ENCODE results near the gene CACNA1D. TPM values are rescaled to one million over a fixed set of nuclear protein-coding genes. Genes with fewer than 3 reads are reported as not detected.

The CACNA1D gene
- total and polyA plus RNA-seq, 9 of the 15 experiments (the other 6 are each of a cell fraction or from before 2014, with no cell fraction given): 0.29 TPM; not detected in 8

- in situ Hi-C loops (cut with MboI): no loop called here
- CTCF ChIA-PET (ENCODE audit: low intra/inter-chr PET ratio): no interaction called here
Measured at GRCh38 chr3:53502737-53503136, 8.3 kb downstream of the CACNA1D start.

More at GRCh38 chr3:53502737-53503136, 8.3 kb downstream of the CACNA1D start:
- no TSS peak for BruUV-seq (replicated peaks)
- POLR2A ChIA-PET: interaction anchor here (1.1 kb wide), 1 partner anchor 10 kb away, joined by 3 read pairs; no protein-coding TSS in a partner anchor
- Histone ChIP-seq H3K27ac (ENCODE audit: extremely low read depth, low read depth, low read length) (no peak overlapping the region), H3K4me1 (replicated peaks in 1 of 2; ENCODE audit: control insufficient read depth in 2 of 2, insufficient read depth in 2 of 2, low read length in 2 of 2) (no peaks in the 10 kb centered on the region), H3K4me3 (no peak overlapping the region), H3K9me1 (ENCODE audit: control insufficient read depth, insufficient read depth, low read length) (no peaks in the 10 kb centered on the region), H2AFZ (ENCODE audit: low read depth, low read length) (no peak overlapping the region), H3K4me2 (ENCODE audit: insufficient read depth, low read length) (no peak overlapping the region), H3K79me2 (ENCODE audit: control insufficient read depth, insufficient read depth, low read length) (no peaks in the 10 kb centered on the region), H4K20me1 (replicated peaks; ENCODE audit: control insufficient read depth, insufficient read depth, low read length) (no peaks in the 10 kb centered on the region; the same call in 1 of the 2 replicates), H3K9ac (ENCODE audit: insufficient read depth in 1 of 2, low read depth in 2 of 2, low read length in 2 of 2) (no peak overlapping the region), H3K9me3 (replicated peaks; ENCODE audit: control insufficient read depth, insufficient read depth, low read depth, low read length) (no peaks in the 10 kb centered on the region), H3K36me3 (ENCODE audit: control insufficient read depth, insufficient read depth, low read length) (no peaks in the 10 kb centered on the region), H3K27me3 (ENCODE audit: control insufficient read depth in 2 of 2, insufficient read depth in 2 of 2, low read length in 2 of 2) (peaks cover 4 to 12% of the 10 kb centered on the region in 2 experiments; a peak in 2 of 5 replicates)
- FAIRE-seq (no peak), ATAC-seq (no peak), DNase-seq (ENCODE audit: extremely low read depth in 1 of 4, low spot score in 3 of 4) (no peak)
- 0% methylated on average over 1 of the region's 4 CpGs for WGBS (ENCODE audit: insufficient coverage, low coverage, missing lambda C conversion rate)
- intact Hi-C loops (cut with micrococcal nuclease): no loop called here
- TF ChIP-seq CBX3 (IDR thresholded peaks at IDR 0.05; ENCODE audit: borderline replicate concordance in 1 of 2, low read length in 2 of 2): no peak
- no peak for TF ChIP-seq CHCHD3 (CRISPR knock-in tag; IDR thresholded peaks at IDR 0.05)
- no peak for TF ChIP-seq BHLHE40 (IDR thresholded peaks at IDR 0.05; ENCODE audit: low read length)
- TF ChIP-seq ZNF280A (IDR thresholded peaks at IDR 0.05; ENCODE audit: low read depth, partially characterized antibody): no peak
- no peak for TF ChIP-seq EZH2 (IDR thresholded peaks at IDR 0.05; ENCODE audit: borderline replicate concordance, low read depth, low read length)
- no peak for TF ChIP-seq CREB1 (IDR thresholded peaks at IDR 0.05)
- TF ChIP-seq CREB1 (CRISPR knock-in tag; IDR thresholded peaks at IDR 0.05): no peak
- TF ChIP-seq CUX1 (CRISPR knock-in tag; IDR thresholded peaks at IDR 0.05): no peak
- no peak for TF ChIP-seq ARHGAP35 (IDR thresholded peaks at IDR 0.05; ENCODE audit: partially characterized antibody)
- no peak for TF ChIP-seq FOXP1 (CRISPR knock-in tag; IDR thresholded peaks at IDR 0.05)
- TF ChIP-seq TAF15 (IDR thresholded peaks at IDR 0.05; ENCODE audit: low read depth, low read length): no peak

All from K562 (cell line).